ENCODE measurements around the gene CNPY4. TPM values are rescaled to one million over a fixed set of nuclear protein-coding genes. Genes with fewer than 3 reads are reported as not detected.

The CNPY4 gene
- total and polyA plus RNA-seq, 5 donors = 9.1 to 14.7 (median 12.3) TPM

DNA sequence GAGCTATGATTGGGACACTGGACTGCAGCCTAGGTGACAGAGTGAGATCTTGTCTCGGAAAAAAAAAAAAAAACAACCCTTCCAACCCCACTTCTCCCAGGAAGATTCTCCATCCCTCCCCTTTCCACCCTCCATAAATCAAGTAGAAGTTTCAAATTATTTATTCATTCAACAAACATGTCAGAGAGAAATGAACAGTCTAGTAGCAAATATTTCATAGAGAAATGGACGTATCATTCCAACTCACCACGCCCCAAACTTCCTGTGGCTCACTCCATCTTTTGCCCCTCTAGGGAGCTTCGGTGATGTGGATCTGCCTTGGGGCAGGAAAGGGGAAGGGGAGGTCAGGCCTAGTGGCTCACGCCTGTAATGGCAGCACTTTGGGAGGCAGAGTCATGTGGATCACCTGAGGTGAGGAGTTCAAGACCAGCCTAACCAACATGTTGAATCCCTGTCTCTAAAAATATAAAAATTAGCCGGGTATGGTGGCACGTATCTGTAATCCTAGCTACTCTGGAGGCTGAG lies 39.7 kb downstream of the CNPY4 start:
- intact Hi-C loops (cut with DNase I) = no loop called here
- no peaks in the 10 kb centered on the region for H3K27me3 ChIP-seq (ENCODE audit: control insufficient read depth, insufficient read depth)
- ATAC-seq (no peak), DNase-seq (no peak)
- peak overlapping the region; percentile 69 for H3K4me3 ChIP-seq (ENCODE audit: low read length)
- no peaks in the 10 kb centered on the region for H3K4me1 ChIP-seq (ENCODE audit: control insufficient read depth, insufficient read depth, low read length)
- WGBS = 58% methylated on average over 7 of the region's 7 CpGs
- H3K9me3 ChIP-seq (ENCODE audit: control insufficient read depth, low read length) = no peaks in the 10 kb centered on the region
- peak overlapping the region; percentile 13 for H3K27ac ChIP-seq (ENCODE audit: low read length)

GRCh38 chr7:100160067-100160466 lies 40.6 kb downstream of the CNPY4 start:
- DNase-seq (peak in 1 of 3 donors; percentile 41), ATAC-seq (no peak)
- intact Hi-C loops (cut with DNase I) = no loop called here
- no peaks in the 10 kb centered on the region for H3K9me3 ChIP-seq (ENCODE audit: control insufficient read depth, low read length)
- no peaks in the 10 kb centered on the region for H3K4me1 ChIP-seq (ENCODE audit: control insufficient read depth, insufficient read depth, low read length)
- no peaks in the 10 kb centered on the region for H3K27me3 ChIP-seq (ENCODE audit: control insufficient read depth, insufficient read depth)
- no peak overlapping the region for H3K27ac ChIP-seq (ENCODE audit: low read length)
- no peak overlapping the region for H3K4me3 ChIP-seq (ENCODE audit: low read length)
- WGBS = 91% methylated on average over 18 of the region's 18 CpGs

DNA sequence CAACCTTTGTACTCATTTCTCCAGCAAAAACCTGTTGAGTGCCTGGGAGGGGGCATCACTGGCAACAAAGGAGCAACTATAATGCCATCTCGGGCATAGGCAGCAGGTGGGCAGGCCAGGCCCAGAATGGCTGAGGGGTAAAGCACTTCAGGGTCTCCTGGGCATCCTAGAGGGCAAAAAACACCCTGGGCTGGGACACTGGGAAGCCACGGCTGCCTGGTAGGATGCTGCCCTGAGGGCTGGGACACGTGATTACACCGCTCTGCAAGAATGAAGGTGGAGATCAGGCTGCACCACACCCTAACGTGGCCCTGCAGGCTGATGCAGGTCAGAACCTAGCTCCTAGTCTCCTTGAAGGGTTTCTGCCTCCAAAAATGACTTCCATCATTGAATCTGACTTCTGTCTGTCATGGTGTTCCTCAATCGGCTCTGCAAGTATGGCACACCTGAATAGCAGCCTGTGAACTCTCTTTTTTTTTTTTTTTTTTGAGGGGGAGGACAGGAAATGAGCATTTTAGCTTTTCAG lies 43.6 kb downstream of the CNPY4 start:
- ATAC-seq = no peak
- no peaks in the 10 kb centered on the region for H3K9me3 ChIP-seq (ENCODE audit: control insufficient read depth, low read length)
- intact Hi-C loops (cut with DNase I) = no loop called here
- no peaks in the 10 kb centered on the region for H3K27me3 ChIP-seq (ENCODE audit: control insufficient read depth, insufficient read depth)
- H3K4me1 ChIP-seq (ENCODE audit: control insufficient read depth, insufficient read depth, low read length) = peaks cover 3% of the 10 kb centered on the region
- no peak overlapping the region for H3K4me3 ChIP-seq (ENCODE audit: low read length)
- WGBS = 74% methylated on average over 6 of the region's 6 CpGs
- DNase-seq = no peak
- no peak overlapping the region for H3K27ac ChIP-seq (ENCODE audit: low read length)

DNA sequence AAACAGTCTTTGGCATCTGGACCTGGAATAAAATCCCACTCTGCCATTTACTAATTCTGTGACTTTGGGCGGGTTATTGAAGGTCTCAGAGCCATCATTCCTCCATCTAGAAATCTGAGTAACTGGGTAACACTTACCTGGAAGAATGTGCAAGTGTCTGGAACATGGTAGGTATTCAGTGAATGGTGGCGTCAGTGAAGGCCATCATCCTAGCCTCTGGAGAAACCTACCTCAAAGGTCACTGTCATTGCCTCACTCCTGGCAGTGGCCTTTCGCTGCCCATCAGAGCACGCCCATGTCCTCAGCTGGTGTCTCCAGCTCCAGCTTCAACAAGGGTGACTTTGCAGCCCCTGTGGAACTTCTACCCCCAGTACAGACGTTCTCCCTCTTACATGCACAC lies 44.4 kb downstream of the CNPY4 start:
- no peak for ATAC-seq
- intact Hi-C loops (cut with DNase I) = no loop called here
- no peak overlapping the region for H3K27ac ChIP-seq (ENCODE audit: low read length)

GRCh38 chr7:100166317-100166940 lies 47.0 kb downstream of the CNPY4 start:
- Histone ChIP-seq H3K27me3 (ENCODE audit: control insufficient read depth, insufficient read depth) (no peaks in the 10 kb centered on the region), H3K4me3 (ENCODE audit: low read length) (no peak overlapping the region), H3K9me3 (ENCODE audit: control insufficient read depth, low read length) (no peaks in the 10 kb centered on the region), H3K4me1 (ENCODE audit: control insufficient read depth, insufficient read depth, low read length) (peaks cover 3% of the 10 kb centered on the region), H3K27ac (ENCODE audit: low read length) (no peak overlapping the region)
- ATAC-seq (no peak), DNase-seq (no peak)
- WGBS = 79% methylated on average over 16 of the region's 16 CpGs
- intact Hi-C loops (cut with DNase I) = no loop called here

More for the DNA sequence above, 44.4 kb downstream of the CNPY4 start:
- DNase-seq = no peak
- Histone ChIP-seq H3K9me3 (ENCODE audit: control insufficient read depth, low read length) (no peaks in the 10 kb centered on the region), H3K4me3 (ENCODE audit: low read length) (no peak overlapping the region), H3K27me3 (ENCODE audit: control insufficient read depth, insufficient read depth) (no peaks in the 10 kb centered on the region), H3K4me1 (ENCODE audit: control insufficient read depth, insufficient read depth, low read length) (peaks cover 3% of the 10 kb centered on the region)
- 89% methylated on average over 5 of the region's 5 CpGs for WGBS

DNA sequence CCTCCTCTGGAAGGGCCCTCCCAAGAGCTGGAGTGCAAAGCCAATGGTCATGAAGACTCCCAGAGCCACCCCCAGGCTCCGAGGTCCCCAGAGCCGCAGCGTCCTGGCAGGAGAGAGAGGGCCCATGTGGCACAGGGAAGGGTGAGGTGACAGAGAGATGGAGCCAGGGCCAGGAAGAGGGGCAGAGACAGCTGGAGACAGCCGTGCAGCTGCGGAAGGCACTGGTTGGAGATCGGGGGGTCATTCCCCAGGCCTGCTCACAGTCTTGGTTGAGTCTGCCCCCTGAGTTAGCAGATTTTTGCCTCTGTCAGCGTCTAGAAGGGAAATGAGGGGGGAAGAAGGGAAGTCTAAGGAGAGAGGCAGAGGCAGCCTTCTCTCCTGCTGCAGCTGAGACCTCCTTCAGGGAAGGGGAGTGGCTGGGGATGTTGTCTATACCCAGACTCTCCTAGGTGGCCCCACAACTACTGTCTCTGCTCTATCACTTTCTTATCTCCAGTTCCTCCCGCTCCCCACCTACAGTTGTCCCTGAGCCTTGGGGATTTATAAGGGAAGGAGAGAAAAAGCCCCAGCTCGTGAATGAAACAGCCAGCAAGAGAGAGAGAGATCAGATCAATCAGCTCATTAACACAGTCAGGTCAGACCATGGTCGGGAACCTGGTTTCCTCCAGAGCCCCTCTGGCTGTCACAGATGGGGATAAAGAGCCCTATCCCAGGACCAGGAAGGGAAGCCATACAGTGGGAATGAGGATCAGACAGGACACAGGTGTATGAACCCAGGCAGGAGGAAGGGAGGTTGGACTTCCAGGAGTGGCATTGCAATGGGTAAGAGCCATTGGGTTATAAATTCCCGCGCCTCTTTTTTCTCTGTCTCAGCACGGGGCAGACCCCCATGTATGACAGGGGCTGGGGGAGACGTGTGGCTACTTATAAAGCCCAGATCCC lies 47.8 kb downstream of the CNPY4 start:
- no peaks in the 10 kb centered on the region for H3K9me3 ChIP-seq (ENCODE audit: control insufficient read depth, low read length)
- no peak overlapping the region for H3K27ac ChIP-seq (ENCODE audit: low read length)
- no peaks in the 10 kb centered on the region for H3K27me3 ChIP-seq (ENCODE audit: control insufficient read depth, insufficient read depth)
- intact Hi-C loops (cut with DNase I) = no loop called here
- peaks cover 3% of the 10 kb centered on the region for H3K4me1 ChIP-seq (ENCODE audit: control insufficient read depth, insufficient read depth, low read length)
- peak overlapping the region; percentile 61 for H3K4me3 ChIP-seq (ENCODE audit: low read length)
- ATAC-seq = no peak
- WGBS = 38% methylated on average over 14 of the region's 14 CpGs
- DNase-seq = no peak

DNA sequence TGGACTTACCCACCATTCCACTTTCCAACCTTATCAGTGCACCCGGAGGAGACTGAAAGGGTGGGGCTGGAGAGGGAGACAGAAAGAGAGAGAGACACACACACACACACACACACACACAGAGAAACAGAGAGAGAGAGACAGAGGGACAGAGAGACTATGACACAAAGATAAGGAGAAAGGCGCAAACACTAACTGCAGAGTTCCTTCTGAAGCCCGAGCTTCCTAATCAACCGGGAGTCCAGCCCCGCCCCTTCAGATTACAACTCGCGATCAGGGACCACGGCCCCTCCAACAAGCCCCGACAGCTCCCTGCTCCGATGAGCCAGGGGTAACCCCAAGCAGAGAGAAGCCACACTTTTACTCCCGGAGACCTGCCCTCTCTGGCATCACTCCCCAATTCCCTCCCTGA lies 48.5 kb downstream of the CNPY4 start:
- no peaks in the 10 kb centered on the region for H3K9me3 ChIP-seq (ENCODE audit: control insufficient read depth, low read length)
- intact Hi-C loops (cut with DNase I) = no loop called here
- H3K27ac ChIP-seq (ENCODE audit: low read length) = peak overlapping the region; percentile 56
- DNase-seq = no peak
- peaks cover 3% of the 10 kb centered on the region for H3K4me1 ChIP-seq (ENCODE audit: control insufficient read depth, insufficient read depth, low read length)
- WGBS = under 1% methylated on average over 11 of the region's 11 CpGs
- peak overlapping the region; percentile 61 for H3K4me3 ChIP-seq (ENCODE audit: low read length)
- peak; percentile 44 to 60 for ATAC-seq
- no peaks in the 10 kb centered on the region for H3K27me3 ChIP-seq (ENCODE audit: control insufficient read depth, insufficient read depth)

GRCh38 chr7:100169147-100169850 lies 49.9 kb downstream of the CNPY4 start:
- no peak for ATAC-seq
- intact Hi-C loops (cut with DNase I) = no loop called here
- H3K27ac ChIP-seq (ENCODE audit: low read length) = no peak overlapping the region
- DNase-seq = no peak
- no peaks in the 10 kb centered on the region for H3K9me3 ChIP-seq (ENCODE audit: control insufficient read depth, low read length)
- WGBS = 89% methylated on average over 11 of the region's 11 CpGs
- peaks cover 3% of the 10 kb centered on the region for H3K4me1 ChIP-seq (ENCODE audit: control insufficient read depth, insufficient read depth, low read length)
- no peaks in the 10 kb centered on the region for H3K27me3 ChIP-seq (ENCODE audit: control insufficient read depth, insufficient read depth)
- no peak overlapping the region for H3K4me3 ChIP-seq (ENCODE audit: low read length)

- Histone ChIP-seq H3K27ac (ENCODE audit: low read length) (no peak overlapping the region), H3K27me3 (ENCODE audit: control insufficient read depth, insufficient read depth) (no peaks in the 10 kb centered on the region), H3K9me3 (ENCODE audit: control insufficient read depth, low read length) (no peaks in the 10 kb centered on the region), H3K4me3 (ENCODE audit: low read length) (no peak overlapping the region), H3K4me1 (ENCODE audit: control insufficient read depth, insufficient read depth, low read length) (peaks cover 3% of the 10 kb centered on the region)
- DNase-seq (no peak), ATAC-seq (no peak)
- intact Hi-C loops (cut with DNase I) = no loop called here
- WGBS = 90% methylated on average over 11 of the region's 11 CpGs
Observed at GRCh38 chr7:100170101-100170897, 50.9 kb downstream of the CNPY4 start.

- intact Hi-C loops (cut with DNase I) = no loop called here
- Histone ChIP-seq H3K27me3 (ENCODE audit: control insufficient read depth, insufficient read depth) (no peaks in the 10 kb centered on the region), H3K4me1 (ENCODE audit: control insufficient read depth, insufficient read depth, low read length) (peaks cover 3% of the 10 kb centered on the region), H3K4me3 (ENCODE audit: low read length) (peak overlapping the region; percentile 53), H3K27ac (ENCODE audit: low read length) (no peak overlapping the region), H3K9me3 (ENCODE audit: control insufficient read depth, low read length) (no peaks in the 10 kb centered on the region)
- ATAC-seq (peak in 1 of 2 donors; percentile 33), DNase-seq (peak in 1 of 3 donors; percentile 68)
- 13% methylated on average over 61 of the region's 61 CpGs for WGBS
Observed at GRCh38 chr7:100171087-100171681, 51.8 kb downstream of the CNPY4 start.
